HTR-8/SVneo (cell line): ENCODE data around the gene CLIP1.
"Not testable (repeated sequence)": the region's sequence is repeated elsewhere in the genome, so short reads cannot be mapped to it uniquely, and the experiment has no call there.

Experiments used
- DNase-seq: peaks from one replicate; pipeline ENCODE4 v3.0.0; 2011; ENCODE audit warnings: low spot score, mixed read lengths; ENCODE audit not compliant: insufficient read length
- FAIRE-seq: peaks from 2 replicates; lab custom pipeline; 2011; peaks lifted over from hg19 to GRCh38; lab: Jason Lieb, UNC

Gene CLIP1

GRCh38 chr12:122402264-122402663 is 20.2 kb downstream of the CLIP1 start:
- DNase-seq (no peak), FAIRE-seq (no peak)

- FAIRE-seq: peak; percentile 23
Observed at GRCh38 chr12:122399592-122400373, 22.7 kb downstream of the CLIP1 start.

GRCh38 chr12:122399254-122399591 is 23.2 kb downstream of the CLIP1 start:
- FAIRE-seq (no peak), DNase-seq (no peak)

More at GRCh38 chr12:122399592-122400373, 22.7 kb downstream of the CLIP1 start:
- peak; percentile 78 for DNase-seq

DNA sequence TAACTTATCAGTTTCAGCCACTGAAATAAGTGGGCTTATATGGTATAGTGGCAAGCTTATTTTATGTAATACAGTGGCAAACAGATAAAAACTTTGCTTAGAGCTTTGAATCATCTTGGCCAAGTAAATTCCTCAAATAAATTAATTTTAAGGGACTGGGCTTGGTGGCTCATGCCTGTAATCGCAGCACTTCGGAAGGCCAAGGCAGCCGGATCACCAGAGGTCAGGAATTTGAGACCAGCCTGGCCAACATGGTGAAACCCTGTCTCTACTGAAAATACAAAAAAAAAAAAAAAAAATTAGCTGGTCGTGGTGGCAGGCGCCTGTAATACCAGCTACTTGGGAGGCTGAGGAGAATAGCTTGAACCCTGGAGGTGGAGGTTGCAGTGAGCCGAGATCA is 24.5 kb downstream of the CLIP1 start:
- DNase-seq, FAIRE-seq: not testable (repeated sequence)

GRCh38 chr12:122395319-122395718 is 27.1 kb downstream of the CLIP1 start:
- FAIRE-seq (no peak), DNase-seq (peak; percentile 52)

- FAIRE-seq (no peak), DNase-seq (no peak)
Observed at GRCh38 chr12:122394626-122395194, 27.8 kb downstream of the CLIP1 start.

DNA sequence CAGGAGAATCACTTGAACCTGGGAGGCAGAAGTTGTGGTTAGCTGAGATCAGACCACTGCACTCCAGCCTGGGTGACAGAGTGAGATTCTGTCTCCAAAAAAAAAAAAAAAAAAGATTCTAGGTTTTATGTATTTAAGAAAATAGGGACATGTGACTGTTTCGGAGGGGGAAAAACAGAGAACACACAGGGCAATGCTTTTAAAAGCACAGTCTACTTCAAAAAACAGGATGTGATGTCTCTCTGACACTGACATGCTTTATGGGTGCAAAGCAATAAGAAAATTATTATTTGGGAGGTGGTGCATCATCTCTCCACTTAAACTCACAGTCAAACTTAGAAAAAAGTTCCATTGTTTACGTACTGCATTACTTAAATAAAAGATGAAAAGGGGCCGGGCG is 28.7 kb downstream of the CLIP1 start:
- FAIRE-seq (no peak), DNase-seq (no peak)

GRCh38 chr12:122392411-122392810 is 30.1 kb downstream of the CLIP1 start:
- DNase-seq (no peak), FAIRE-seq (no peak)

DNA sequence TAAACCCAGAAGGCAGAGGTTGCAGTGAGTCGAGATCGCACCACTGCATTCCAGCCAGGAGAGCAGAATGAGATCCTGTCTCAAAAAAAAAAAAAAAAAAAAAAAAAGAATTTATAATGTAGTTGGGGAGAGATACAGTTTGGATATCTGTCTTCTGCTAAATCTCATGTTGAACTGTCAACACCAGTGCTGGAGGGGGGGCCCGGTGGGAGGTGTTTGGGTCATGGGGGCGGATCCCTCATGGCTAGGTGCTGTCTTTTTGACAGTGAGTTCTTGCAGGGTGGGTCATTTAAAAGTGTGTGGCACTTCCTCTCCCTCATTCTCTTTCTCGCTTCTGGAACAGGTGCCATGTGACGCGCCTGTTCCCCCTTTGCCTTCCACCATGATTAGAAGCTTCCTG is 32.8 kb downstream of the CLIP1 start:
- no peak for FAIRE-seq
- DNase-seq: no peak

GRCh38 chr12:122387887-122388286 is 34.6 kb downstream of the CLIP1 start:
- no peak for FAIRE-seq

DNA sequence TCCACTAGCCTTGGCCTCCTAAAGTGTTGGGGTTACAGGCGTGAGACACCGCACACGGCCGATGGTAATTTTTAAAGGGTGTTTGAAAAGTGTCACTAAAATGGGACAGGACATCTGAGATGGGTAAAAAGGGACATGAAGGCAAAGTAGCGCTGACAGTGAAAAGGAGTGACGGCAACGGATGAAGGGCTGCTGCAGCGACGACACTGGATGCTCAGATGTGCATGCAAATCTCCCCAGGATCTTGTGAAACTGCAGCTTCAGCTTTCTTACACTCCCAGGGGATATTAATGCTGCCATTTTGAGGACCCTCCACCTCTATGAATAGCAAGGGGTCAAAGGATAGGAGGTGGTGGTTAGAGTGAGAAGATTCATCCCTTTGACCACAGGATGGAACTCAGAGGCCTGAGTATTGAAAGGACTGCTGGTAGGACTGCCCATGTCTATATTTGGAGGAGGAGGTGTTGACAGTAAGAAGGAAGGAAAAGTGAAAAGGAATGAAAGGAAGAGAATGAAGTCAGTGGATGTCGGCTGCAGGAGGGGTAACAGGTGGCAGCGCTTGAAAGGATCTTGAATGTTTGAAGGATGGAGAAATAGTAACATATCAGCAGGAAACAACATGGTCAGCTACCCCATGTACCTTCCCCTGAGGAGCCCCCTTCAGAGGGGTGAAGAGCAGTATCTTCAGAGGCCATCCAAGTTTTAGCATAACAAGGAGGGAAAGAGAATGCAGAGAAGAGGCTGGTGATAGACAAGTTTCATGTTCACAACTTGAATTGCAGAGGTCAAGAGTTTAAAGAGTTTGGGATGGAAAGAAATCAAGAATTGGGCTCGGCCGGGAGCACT is 37.1 kb downstream of the CLIP1 start:
- FAIRE-seq (no peak), DNase-seq (no peak)

More at GRCh38 chr12:122387887-122388286, 34.6 kb downstream of the CLIP1 start:
- DNase-seq: no peak

GRCh38 chr12:122382919-122383350 is 39.5 kb downstream of the CLIP1 start:
- no peak for DNase-seq
- FAIRE-seq: no peak

- DNase-seq (no peak), FAIRE-seq (no peak)
Observed at GRCh38 chr12:122381021-122381420, 41.4 kb downstream of the CLIP1 start.

- DNase-seq, FAIRE-seq: not testable (repeated sequence)
Observed at GRCh38 chr12:122376751-122377150, 45.7 kb downstream of the CLIP1 start.

DNA sequence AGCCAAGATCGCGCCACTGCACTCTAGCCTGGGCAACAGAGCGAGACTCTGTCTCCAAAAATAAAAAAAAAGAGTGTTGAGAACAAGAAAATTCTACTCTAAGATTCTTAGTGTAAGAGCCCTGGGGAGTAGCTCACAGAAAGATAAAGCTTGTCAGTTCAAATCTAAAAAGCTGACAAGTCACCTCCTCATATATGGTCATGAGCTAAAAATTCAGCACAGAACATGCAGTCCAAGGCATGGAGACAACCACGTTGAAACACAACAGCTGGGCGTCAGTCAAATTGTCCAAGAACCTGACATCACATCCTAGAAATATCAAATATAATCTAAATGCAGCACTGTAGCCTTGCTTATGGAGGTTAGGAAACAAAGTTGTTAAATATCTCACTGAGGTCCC is 47.8 kb downstream of the CLIP1 start:
- no peak for DNase-seq
- no peak for FAIRE-seq

- FAIRE-seq (no peak), DNase-seq (no peak)
Observed at GRCh38 chr12:122371475-122372045, 50.9 kb downstream of the CLIP1 start.

- FAIRE-seq (no peak), DNase-seq (peak; percentile 32)
Observed at GRCh38 chr12:122368361-122369073, 54.0 kb downstream of the CLIP1 start.

- not testable (repeated sequence) for FAIRE-seq, DNase-seq
Observed at GRCh38 chr12:122367632-122368031, 54.8 kb downstream of the CLIP1 start.

- FAIRE-seq (peak; percentile 86), DNase-seq (peak; percentile 93)
Observed at GRCh38 chr12:122366685-122367475, 55.6 kb downstream of the CLIP1 start.
